H9 (cell line): ENCODE measurements around the gene ABR. TPM values are rescaled to one million over a fixed set of nuclear protein-coding genes. Genes with fewer than 3 reads are reported as not detected.

Experiments used
- DNase-seq: peaks from one replicate; pipeline ENCODE4 v3.0.0-alpha.2; 2017
- H2AFZ ChIP-seq: one replicate; pipeline ENCODE4 v1.6.1; 2013; ENCODE audit warnings: mild to moderate bottlenecking, low read length, control low read depth, moderate library complexity
- H2AK5ac ChIP-seq: 2 replicates; pipeline ENCODE4 v1.6.1; 2013; ENCODE audit warnings: low read length, control low read depth, mixed read lengths; ENCODE audit not compliant: insufficient read length
- H2BK120ac ChIP-seq: one replicate; pipeline ENCODE4 v1.6.1; 2013; ENCODE audit warnings: low read depth, mild to moderate bottlenecking, low read length, control low read depth, inconsistent platforms; ENCODE audit not compliant: poor library complexity, severe bottlenecking
- H2BK12ac ChIP-seq: 2 replicates; pipeline ENCODE4 v1.6.1; 2013; ENCODE audit warnings: low read length, control low read depth, mixed read lengths, low read depth; ENCODE audit not compliant: insufficient read length
- H2BK15ac ChIP-seq: 2 replicates; pipeline ENCODE4 v1.6.1; 2013; ENCODE audit warnings: low read depth, low read length, control low read depth
- H2BK20ac ChIP-seq: one replicate; pipeline ENCODE4 v1.6.1; 2013; ENCODE audit warnings: low read depth, mild to moderate bottlenecking, low read length, control low read depth, inconsistent platforms; ENCODE audit not compliant: poor library complexity, severe bottlenecking
- H2BK5ac ChIP-seq: 2 replicates; pipeline ENCODE4 v1.6.1; 2013; ENCODE audit warnings: low read length, control low read depth, mixed read lengths; ENCODE audit not compliant: insufficient read length
- H3K14ac ChIP-seq: 2 replicates; pipeline ENCODE4 v1.6.1; 2013; ENCODE audit warnings: low read length, control low read depth; ENCODE audit not compliant: insufficient read depth
- H3K18ac ChIP-seq: 2 replicates; pipeline ENCODE4 v1.6.1; 2013; ENCODE audit warnings: low read depth, mild to moderate bottlenecking, mixed read lengths, low read length, control low read depth; ENCODE audit not compliant: insufficient read length
- H3K23ac ChIP-seq: 2 replicates; pipeline ENCODE4 v1.6.1; 2013; ENCODE audit warnings: low read length, control low read depth, mixed read lengths, low read depth; ENCODE audit not compliant: insufficient read length
- H3K23me2 ChIP-seq: 2 replicates; pipeline ENCODE4 v1.6.1; 2013; ENCODE audit warnings: low read depth, mild to moderate bottlenecking, mixed read lengths, low read length, control low read depth; ENCODE audit not compliant: insufficient read length, poor library complexity, severe bottlenecking
- H3K27ac ChIP-seq: 2 replicates; pipeline ENCODE4 v1.5.1; 2013; ENCODE audit warnings: low read length, control low read depth, mixed read lengths, low read depth; ENCODE audit not compliant: insufficient read length
- H3K27me3 ChIP-seq: 2 replicates; pipeline ENCODE4 v1.6.1; 2013; ENCODE audit warnings: low read length, control low read depth, inconsistent platforms; ENCODE audit not compliant: insufficient read depth
- H3K4ac ChIP-seq: 2 replicates; pipeline ENCODE4 v1.6.1; 2013; ENCODE audit warnings: low read depth, mild to moderate bottlenecking, control low read depth, inconsistent platforms, low read length, moderate library complexity
- H3K4me1 ChIP-seq: 2 replicates; pipeline ENCODE4 v1.6.1; 2013; ENCODE audit warnings: low read length, control low read depth, inconsistent platforms; ENCODE audit not compliant: insufficient read depth
- H3K4me2 ChIP-seq: 2 replicates; pipeline ENCODE4 v1.6.1; 2013; ENCODE audit warnings: low read length, control low read depth, mixed read lengths; ENCODE audit not compliant: insufficient read length, insufficient read depth
- H3K56ac ChIP-seq: 2 replicates; pipeline ENCODE4 v1.6.1; 2013; ENCODE audit warnings: low read depth, mild to moderate bottlenecking, mixed read lengths, low read length, control low read depth; ENCODE audit not compliant: insufficient read length
- H3K79me1 ChIP-seq: 2 replicates; pipeline ENCODE4 v1.6.1; 2013; ENCODE audit warnings: low read depth, mild to moderate bottlenecking, moderate library complexity, low read length, control low read depth, inconsistent platforms; ENCODE audit not compliant: insufficient read depth, poor library complexity, severe bottlenecking
- H3K79me2 ChIP-seq: 2 replicates; pipeline ENCODE4 v1.6.1; 2013; ENCODE audit warnings: low read length, control low read depth, inconsistent platforms; ENCODE audit not compliant: insufficient read depth
- H3K9ac ChIP-seq: 2 replicates; pipeline ENCODE4 v1.6.1; 2013; ENCODE audit warnings: low read length, control low read depth, mixed read lengths; ENCODE audit not compliant: insufficient read length; ENCODE audit errors: extremely low read depth
- H3K9me3 ChIP-seq: one replicate; pipeline ENCODE4 v1.6.1; 2013; ENCODE audit warnings: low read depth, low read length, inconsistent platforms; ENCODE audit not compliant: control insufficient read depth
- H3T11ph ChIP-seq: one replicate; pipeline ENCODE4 v1.6.1; 2013; ENCODE audit warnings: mild to moderate bottlenecking, low read length, control low read depth, inconsistent platforms
- H4K20me1 ChIP-seq: one replicate; pipeline ENCODE4 v1.6.1; 2013; ENCODE audit not compliant: control insufficient read depth, insufficient read length, insufficient read depth
- H4K5ac ChIP-seq: 2 replicates; pipeline ENCODE4 v1.6.1; 2013; ENCODE audit warnings: low read depth, mild to moderate bottlenecking, mixed read lengths, low read length, control low read depth; ENCODE audit not compliant: insufficient read length
- H4K8ac ChIP-seq: replicated peaks from 2 replicates; pipeline ENCODE4 v1.6.1; 2013; ENCODE audit warnings: low read length, control low read depth, mixed read lengths, low read depth; ENCODE audit not compliant: insufficient read length
- H4K91ac ChIP-seq: 2 replicates; pipeline ENCODE4 v1.6.1; 2013; ENCODE audit warnings: low read depth, mild to moderate bottlenecking, moderate library complexity, mixed read lengths, low read length, control low read depth; ENCODE audit not compliant: insufficient read length
- H3K27ac Mint-ChIP-seq, 3 experiments: 2 replicates in 2 of 3; 3 replicates in 1 of 3; pipeline ENCODE4 v1.8.0; 2020 to 2021; ENCODE audit warnings: mixed read lengths in 3 of 3, mild to moderate bottlenecking in 1 of 3, moderate library complexity in 1 of 3
- H3K27me3 Mint-ChIP-seq: 2 replicates; pipeline ENCODE4 v1.8.0; 2021; ENCODE audit warnings: low read depth, mild to moderate bottlenecking, moderate library complexity, mixed read lengths
- H3K36me3 Mint-ChIP-seq, 3 experiments: 2 replicates in 2 of 3; 3 replicates in 1 of 3; pipeline ENCODE4 v1.8.0; 2020 to 2021; ENCODE audit warnings: low read depth in 3 of 3, mixed read lengths in 3 of 3; ENCODE audit not compliant: insufficient read depth in 1 of 3
- H3K4me1 Mint-ChIP-seq, 2 experiments: 2 replicates each; pipeline ENCODE4 v1.8.0; 2020; ENCODE audit warnings: mixed read lengths in 2 of 2
- H3K4me3 Mint-ChIP-seq, 2 experiments: 2 replicates in 1 of 2; 3 replicates in 1 of 2; pipeline ENCODE4 v1.8.0; 2020 to 2021; ENCODE audit warnings: mild to moderate bottlenecking in 2 of 2, mixed read lengths in 2 of 2, moderate library complexity in 1 of 2
- H3K9me3 Mint-ChIP-seq, 2 experiments: 2 replicates in 1 of 2; 3 replicates in 1 of 2; pipeline ENCODE4 v1.8.0; 2020; ENCODE audit warnings: mild to moderate bottlenecking in 2 of 2, mixed read lengths in 2 of 2, moderate library complexity in 1 of 2
- WGBS: extraction: QIAGEN DNeasy Blood & Tissue Kit; methylation state at CpG from one replicate; pipeline ENCODE4 v1.1.7; 2013; ENCODE audit warnings: missing lambda C conversion rate, low lambda C conversion rate, mixed read lengths; ENCODE audit not compliant: insufficient read length; ENCODE audit errors: extremely low coverage; 5-methylcytosine and 5-hydroxymethylcytosine counted together
- total RNA-seq: library from RNA; stranded (reverse); gene quantifications from 2 replicates; pipeline ENCODE4 v1.2.1, GENCODE V29; 2021
- TF ChIP-seq, protein P1 (sequence below): fragments of 200-600 bp; sonication (generic); conservative IDR thresholded peaks from 3 replicates; pipeline ENCODE4 v1.8.0; 2021; ENCODE audit warnings: antibody characterized with exemption, mild to moderate bottlenecking

Gene ABR
- total RNA-seq, 1 experiment from 2014 or later, result 34.7 TPM

DNA sequence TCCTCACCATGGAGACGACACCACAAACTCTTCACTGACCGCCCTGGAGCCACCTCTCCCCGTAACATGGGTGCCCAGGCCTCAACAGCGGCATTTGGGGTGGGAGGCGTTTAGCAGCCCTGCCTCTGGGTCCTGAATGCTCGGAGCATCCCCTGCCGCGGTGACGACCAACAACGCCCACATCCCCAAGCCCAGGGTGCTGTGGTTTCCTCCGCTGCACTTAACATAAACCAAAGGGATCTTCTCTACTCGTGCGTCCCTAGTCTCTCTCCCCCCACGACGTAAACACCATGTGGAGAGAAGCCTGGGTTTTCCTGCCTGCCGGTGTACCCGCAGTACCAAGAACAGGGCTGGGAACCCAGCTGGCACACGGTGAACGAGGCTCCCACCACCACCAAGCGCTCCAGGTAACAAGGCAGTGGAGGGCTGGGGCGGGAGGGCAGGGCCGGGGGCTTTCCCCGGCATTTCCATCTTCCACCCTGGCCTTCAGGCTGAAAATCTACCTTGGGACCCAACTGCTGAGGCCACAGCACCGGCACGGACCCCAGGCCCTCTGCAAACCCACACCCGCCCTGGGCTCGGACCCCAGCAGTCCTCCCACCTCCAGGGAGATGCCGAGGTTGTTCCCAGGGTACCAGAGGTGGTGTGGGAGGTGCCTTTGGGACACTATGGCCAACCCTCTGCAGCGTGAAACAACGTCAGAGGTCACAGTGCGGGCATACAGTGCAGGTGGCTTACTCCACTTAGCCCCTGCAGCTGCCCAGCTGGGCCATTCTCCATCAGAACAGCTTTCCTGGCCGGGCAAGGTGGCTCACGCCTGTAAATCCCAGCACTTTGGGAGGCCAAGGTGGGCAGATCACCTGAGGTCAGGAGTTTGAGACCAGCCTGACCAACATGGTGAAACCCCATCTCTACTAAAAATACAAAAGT is 128.5 kb downstream of the ABR start:
- no peaks in the 10 kb centered on the region for H3K27me3 ChIP-seq
- no peak overlapping the region for H3K27ac Mint-ChIP-seq
- H4K20me1 ChIP-seq, result no peaks in the 10 kb centered on the region
- no peak overlapping the region for H2AK5ac ChIP-seq
- H3K56ac ChIP-seq, result no peak overlapping the region
- H3K9ac ChIP-seq, result no peak overlapping the region
- H2AFZ ChIP-seq, result no peak overlapping the region
- no peak overlapping the region; the same call in 1 of the 2 replicates for H3K14ac ChIP-seq
- H3K9me3 Mint-ChIP-seq, result no peaks in the 10 kb centered on the region
- no peak for DNase-seq
- H2BK20ac ChIP-seq, result no peak overlapping the region
- no peak overlapping the region for H4K5ac ChIP-seq
- H2BK15ac ChIP-seq, result no peak overlapping the region
- no peak overlapping the region for H3K4me2 ChIP-seq
- no peak overlapping the region for H2BK5ac ChIP-seq
- no peaks in the 10 kb centered on the region for H3K4me1 Mint-ChIP-seq
- H3K36me3 Mint-ChIP-seq, result peaks cover 2 to 26% (median 3%) of the 10 kb centered on the region in 3 experiments; a peak in 4 of 7 replicates
- no peak overlapping the region for H3K23ac ChIP-seq
- no peak overlapping the region for H2BK120ac ChIP-seq
- no peak overlapping the region for H3K18ac ChIP-seq
- no peak overlapping the region for H3K4ac ChIP-seq
- H3T11ph ChIP-seq, result no peak overlapping the region
- no peaks in the 10 kb centered on the region for H3K79me2 ChIP-seq
- H4K8ac ChIP-seq, result no peak overlapping the region
- WGBS, result no CpG with 5 or more reads among the region's 33 CpGs
- H3K4me1 ChIP-seq, result no peaks in the 10 kb centered on the region
- H3K23me2 ChIP-seq, result no peaks in the 10 kb centered on the region
- TF ChIP-seq, protein P1, sequence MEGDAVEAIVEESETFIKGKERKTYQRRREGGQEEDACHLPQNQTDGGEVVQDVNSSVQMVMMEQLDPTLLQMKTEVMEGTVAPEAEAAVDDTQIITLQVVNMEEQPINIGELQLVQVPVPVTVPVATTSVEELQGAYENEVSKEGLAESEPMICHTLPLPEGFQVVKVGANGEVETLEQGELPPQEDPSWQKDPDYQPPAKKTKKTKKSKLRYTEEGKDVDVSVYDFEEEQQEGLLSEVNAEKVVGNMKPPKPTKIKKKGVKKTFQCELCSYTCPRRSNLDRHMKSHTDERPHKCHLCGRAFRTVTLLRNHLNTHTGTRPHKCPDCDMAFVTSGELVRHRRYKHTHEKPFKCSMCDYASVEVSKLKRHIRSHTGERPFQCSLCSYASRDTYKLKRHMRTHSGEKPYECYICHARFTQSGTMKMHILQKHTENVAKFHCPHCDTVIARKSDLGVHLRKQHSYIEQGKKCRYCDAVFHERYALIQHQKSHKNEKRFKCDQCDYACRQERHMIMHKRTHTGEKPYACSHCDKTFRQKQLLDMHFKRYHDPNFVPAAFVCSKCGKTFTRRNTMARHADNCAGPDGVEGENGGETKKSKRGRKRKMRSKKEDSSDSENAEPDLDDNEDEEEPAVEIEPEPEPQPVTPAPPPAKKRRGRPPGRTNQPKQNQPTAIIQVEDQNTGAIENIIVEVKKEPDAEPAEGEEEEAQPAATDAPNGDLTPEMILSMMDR, result no peak
- H4K91ac ChIP-seq, result no peak overlapping the region
- H3K9me3 ChIP-seq, result no peaks in the 10 kb centered on the region
- no peaks in the 10 kb centered on the region for H3K79me1 ChIP-seq
- H3K27ac ChIP-seq, result no peak overlapping the region
- no peak overlapping the region; a peak in 2 of 5 replicates for H3K4me3 Mint-ChIP-seq
- H2BK12ac ChIP-seq, result no peak overlapping the region
- H3K27me3 Mint-ChIP-seq, result no peaks in the 10 kb centered on the region
